Caco-2 (cell line): ENCODE data around the gene MEF2B. TPM values are rescaled to one million over a fixed set of nuclear protein-coding genes. Genes with fewer than 3 reads are reported as not detected.

Experiments
- BruUV-seq: library from RNA; stranded (reverse); fragments of 400-500 nt; replicated peaks from 2 replicates; lab custom pipeline; 2021; lab: Mats Ljungman, UMichigan
- CTCF ChIA-PET: fragments of 300-600 bp; sonication (Branson Sonifier 250); formaldehyde crosslinking; loops from one replicate; lab custom pipeline; 2022; ENCODE audit warnings: antibody characterized with exemption; lab: Charles Lee
- POLR2A ChIA-PET: fragments of 300-600 bp; sonication (Branson Sonifier 250); formaldehyde crosslinking; loops from one replicate; lab custom pipeline; 2022; ENCODE audit warnings: antibody characterized with exemption; lab: Charles Lee
- DNase-seq, 2 experiments: peaks; one replicate each; pipeline versions ENCODE4 v3.0.0 to v3.0.0-alpha.2; 2020 to 2022
- H3K27me3 ChIP-seq: replicated peaks from 2 replicates; pipeline ENCODE4 v1.6.0; 2011; ENCODE audit warnings: low read length; ENCODE audit not compliant: control insufficient read depth, insufficient read depth
- H3K36me3 ChIP-seq: 2 replicates; pipeline ENCODE4 v1.5.1; 2011; ENCODE audit warnings: low read length; ENCODE audit not compliant: control insufficient read depth, insufficient read depth
- H3K4me1 ChIP-seq: fragments of 250-450 bp; sonication (Bioruptor Pico); 2 replicates; pipeline ENCODE4 v1.5.1; 2020; ENCODE audit warnings: mild to moderate bottlenecking
- H3K4me3 ChIP-seq: 2 replicates; pipeline ENCODE4 v1.5.1; 2011; ENCODE audit warnings: low read depth, mild to moderate bottlenecking, control low read depth, low read length
- H3K9me3 ChIP-seq: fragments of 250-450 bp; sonication (Bioruptor Pico); 2 replicates; pipeline ENCODE4 v1.5.1; 2020; ENCODE audit warnings: mild to moderate bottlenecking, moderate library complexity
- H3K27ac Mint-ChIP-seq: one replicate; pipeline ENCODE4 v1.8.0; 2022; ENCODE audit warnings: mixed read lengths; ENCODE audit not compliant: unreplicated experiment
- H3K27me3 Mint-ChIP-seq: one replicate; pipeline ENCODE4 v1.8.0; 2022; ENCODE audit warnings: mixed read lengths; ENCODE audit not compliant: insufficient read depth, unreplicated experiment
- H3K36me3 Mint-ChIP-seq: one replicate; pipeline ENCODE4 v1.8.0; 2022; ENCODE audit warnings: mild to moderate bottlenecking, mixed read lengths; ENCODE audit not compliant: insufficient read depth, unreplicated experiment
- H3K4me1 Mint-ChIP-seq: one replicate; pipeline ENCODE4 v1.8.0; 2022; ENCODE audit warnings: low read depth, mixed read lengths; ENCODE audit not compliant: unreplicated experiment
- H3K4me3 Mint-ChIP-seq: one replicate; pipeline ENCODE4 v1.8.0; 2022; ENCODE audit warnings: mild to moderate bottlenecking, moderate library complexity, mixed read lengths; ENCODE audit not compliant: unreplicated experiment
- H3K9me3 Mint-ChIP-seq: one replicate; pipeline ENCODE4 v1.8.0; 2022; ENCODE audit warnings: mixed read lengths; ENCODE audit not compliant: unreplicated experiment
- CTCF ChIP-seq, 2 experiments: fragments of 200-600 bp in 1 of 2; IDR thresholded peaks; 1 replicate in 1 of 2; 2 replicates in 1 of 2; pipeline versions ENCODE4 v1.5.1 to v1.8.0; 2011 to 2022; ENCODE audit warnings: antibody characterized with exemption in 1 of 2, control low read depth in 1 of 2, inconsistent platforms in 1 of 2, low read depth in 1 of 2, low read length in 1 of 2, mild to moderate bottlenecking in 1 of 2, moderate library complexity in 1 of 2; ENCODE audit not compliant: insufficient read depth in 1 of 2, severe bottlenecking in 1 of 2, unreplicated experiment in 1 of 2
- intact Hi-C: fragments of 100-400 bp; cut with micrococcal nuclease; formaldehyde crosslinking; loops from one replicate; pipeline ENCODE4 v1.10.0; 2022; ENCODE audit not compliant: unreplicated experiment
- total RNA-seq: library from RNA; stranded (reverse); gene quantifications from 2 replicates; pipeline ENCODE4 v1.2.3, GENCODE V29; 2022

MEF2B gene
- total RNA-seq, 1 experiment from 2014 or later: 0.82 TPM

- Histone ChIP-seq H3K27me3 (no peaks in the 10 kb centered on the region), H3K4me3 (no peak overlapping the region), H3K4me1 (no peaks in the 10 kb centered on the region), H3K36me3 (no peaks in the 10 kb centered on the region), H3K9me3 (no peaks in the 10 kb centered on the region)
- POLR2A ChIA-PET: no interaction called here
- intact Hi-C loops: no loop called here
- no peak overlapping the region for H3K4me3 Mint-ChIP-seq
- H3K27ac Mint-ChIP-seq: no peak overlapping the region
- no peak for TF ChIP-seq CTCF (IDR thresholded peaks at IDR 0.05; ENCODE audit: insufficient read depth in 1 of 2, low read depth in 1 of 2, low read length in 1 of 2, severe bottlenecking in 1 of 2, unreplicated experiment in 1 of 2)
- DNase-seq: no peak
- no peaks in the 10 kb centered on the region for H3K9me3 Mint-ChIP-seq
- no TSS peak for BruUV-seq
- H3K36me3 Mint-ChIP-seq: no peaks in the 10 kb centered on the region
- CTCF ChIA-PET: no interaction called here
- H3K27me3 Mint-ChIP-seq: no peaks in the 10 kb centered on the region
- H3K4me1 Mint-ChIP-seq: no peaks in the 10 kb centered on the region
Observed at GRCh38 chr19:19162495-19162894, 7.6 kb downstream of the MEF2B start.

- Histone ChIP-seq H3K36me3 (no peaks in the 10 kb centered on the region), H3K27me3 (no peaks in the 10 kb centered on the region), H3K9me3 (no peaks in the 10 kb centered on the region), H3K4me1 (no peaks in the 10 kb centered on the region), H3K4me3 (no peak overlapping the region)
- POLR2A ChIA-PET: no interaction called here
- Mint-ChIP-seq H3K4me3 (no peak overlapping the region), H3K27me3 (no peaks in the 10 kb centered on the region), H3K9me3 (no peaks in the 10 kb centered on the region), H3K36me3 (no peaks in the 10 kb centered on the region), H3K4me1 (no peaks in the 10 kb centered on the region), H3K27ac (no peak overlapping the region)
- BruUV-seq: no TSS peak
- intact Hi-C loops: no loop called here
- CTCF ChIA-PET: no interaction called here
- TF ChIP-seq CTCF (IDR thresholded peaks at IDR 0.05; ENCODE audit: insufficient read depth in 1 of 2, low read depth in 1 of 2, low read length in 1 of 2, severe bottlenecking in 1 of 2, unreplicated experiment in 1 of 2): no peak
- no peak for DNase-seq
Observed at GRCh38 chr19:19160461-19161035, 9.5 kb downstream of the MEF2B start.

GRCh38 chr19:19159534-19159933, 10.5 kb downstream of the MEF2B start:
- no peak for DNase-seq
- Histone ChIP-seq H3K36me3 (no peaks in the 10 kb centered on the region), H3K4me1 (no peaks in the 10 kb centered on the region), H3K9me3 (no peaks in the 10 kb centered on the region), H3K4me3 (no peak overlapping the region), H3K27me3 (no peaks in the 10 kb centered on the region)
- intact Hi-C loops: no loop called here
- Mint-ChIP-seq H3K36me3 (no peaks in the 10 kb centered on the region), H3K27ac (no peak overlapping the region), H3K9me3 (no peaks in the 10 kb centered on the region), H3K4me1 (no peaks in the 10 kb centered on the region), H3K4me3 (no peak overlapping the region), H3K27me3 (no peaks in the 10 kb centered on the region)
- no TSS peak for BruUV-seq
- no peak for TF ChIP-seq CTCF (IDR thresholded peaks at IDR 0.05; ENCODE audit: insufficient read depth in 1 of 2, low read depth in 1 of 2, low read length in 1 of 2, severe bottlenecking in 1 of 2, unreplicated experiment in 1 of 2)
- CTCF ChIA-PET: no interaction called here
- POLR2A ChIA-PET: interaction anchor here (0.6 kb wide), 1 partner anchor 230 kb away, joined by 11 read pairs; no protein-coding TSS in a partner anchor
